ENCODE results near the gene LRRFIP2.
A peak's percentile ranks its signal among the peaks of the same experiment; 100 is the strongest.

The LRRFIP2 gene

GRCh38 chr3:37170060-37170459, 4.3 kb downstream of the LRRFIP2 start:
- H3K27me3 ChIP-seq = no peaks in the 10 kb centered on the region
- no peak for TF ChIP-seq CTCF (IDR thresholded peaks at IDR 0.05)
- intact Hi-C loops (cut with DNase I; ENCODE audit: low total_unique reads) = no loop called here
- no peaks in the 10 kb centered on the region for H3K9me3 ChIP-seq
- peak overlapping the region; percentile 58 to 69 for H3K27ac ChIP-seq
- H3K36me3 ChIP-seq = peaks cover 0 to 15% (median 0%) of the 10 kb centered on the region in 3 donors
- no peak overlapping the region for H3K4me3 ChIP-seq
- H3K4me1 ChIP-seq = peaks cover 0 to 66% (median 24%) of the 10 kb centered on the region in 4 donors
- no peak for DNase-seq

GRCh38 chr3:37168896-37169295, 5.5 kb downstream of the LRRFIP2 start:
- no peak for DNase-seq
- TF ChIP-seq CTCF (IDR thresholded peaks at IDR 0.05) = no peak
- H3K4me1 ChIP-seq = peaks cover 0 to 56% (median 24%) of the 10 kb centered on the region in 4 donors
- intact Hi-C loops (cut with DNase I; ENCODE audit: low total_unique reads) = no loop called here
- no peak overlapping the region for H3K4me3 ChIP-seq
- no peaks in the 10 kb centered on the region for H3K9me3 ChIP-seq
- H3K27me3 ChIP-seq = no peaks in the 10 kb centered on the region
- H3K27ac ChIP-seq = peak overlapping the region; percentile 58 to 69
- peaks cover 0 to 15% (median 0%) of the 10 kb centered on the region in 3 donors for H3K36me3 ChIP-seq

- Histone ChIP-seq H3K27ac (peak overlapping the region in 1 of 2 donors; percentile 3), H3K4me1 (peaks cover 0 to 23% (median 8%) of the 10 kb centered on the region in 4 donors), H3K4me3 (no peak overlapping the region), H3K27me3 (no peaks in the 10 kb centered on the region), H3K36me3 (peaks cover 0 to 11% (median 0%) of the 10 kb centered on the region in 3 donors), H3K9me3 (no peaks in the 10 kb centered on the region)
- no peak for DNase-seq
- TF ChIP-seq CTCF (IDR thresholded peaks at IDR 0.05) = no peak
- intact Hi-C loops (cut with DNase I; ENCODE audit: low total_unique reads) = no loop called here
Observed at GRCh38 chr3:37163262-37164015, 10.9 kb downstream of the LRRFIP2 start.

GRCh38 chr3:37162501-37163245, 11.7 kb downstream of the LRRFIP2 start:
- no peak for TF ChIP-seq CTCF (IDR thresholded peaks at IDR 0.05)

GRCh38 chr3:37161351-37161750, 13.0 kb downstream of the LRRFIP2 start:
- no peak for TF ChIP-seq CTCF (IDR thresholded peaks at IDR 0.05)
- intact Hi-C loops (cut with DNase I; ENCODE audit: low total_unique reads) = no loop called here

More at GRCh38 chr3:37162501-37163245, 11.7 kb downstream of the LRRFIP2 start:
- peaks cover 0 to 11% (median 0%) of the 10 kb centered on the region in 3 donors for H3K36me3 ChIP-seq
- no peak overlapping the region for H3K4me3 ChIP-seq
- no peak for DNase-seq
- peaks cover 0 to 24% (median 8%) of the 10 kb centered on the region in 4 donors for H3K4me1 ChIP-seq
- H3K27ac ChIP-seq = no peak overlapping the region
- intact Hi-C loops (cut with DNase I; ENCODE audit: low total_unique reads) = no loop called here
- H3K27me3 ChIP-seq = no peaks in the 10 kb centered on the region
- no peaks in the 10 kb centered on the region for H3K9me3 ChIP-seq

More at GRCh38 chr3:37161351-37161750, 13.0 kb downstream of the LRRFIP2 start:
- H3K4me1 ChIP-seq = peaks cover 0 to 33% (median 10%) of the 10 kb centered on the region in 4 donors
- DNase-seq = no peak
- H3K4me3 ChIP-seq = no peak overlapping the region
- no peaks in the 10 kb centered on the region for H3K27me3 ChIP-seq
- H3K27ac ChIP-seq = peak overlapping the region in 1 of 2 donors; percentile 2
- H3K9me3 ChIP-seq = no peaks in the 10 kb centered on the region
- peaks cover 0 to 5% (median 0%) of the 10 kb centered on the region in 3 donors for H3K36me3 ChIP-seq

All from tibial artery (tissue), 4 donors.